Astrocyte (in vitro differentiated cells and primary cell): ENCODE measurements around the gene FHIP1B. TPM values are rescaled to one million over a fixed set of nuclear protein-coding genes. Genes with fewer than 3 reads are reported as not detected.

ENCODE experiments used
- DNase-seq: peaks from one replicate; pipeline ENCODE4 v3.0.0-alpha.2; 2010; ENCODE audit warnings: low read depth
- FAIRE-seq: peaks from 2 replicates; lab custom pipeline; 2011; peaks lifted over from hg19 to GRCh38; lab: Jason Lieb, UNC
- H2AFZ ChIP-seq: 2 replicates; pipeline ENCODE4 v1.6.0; 2012; ENCODE audit warnings: low read depth, low read length, inconsistent platforms
- H3K27ac ChIP-seq: 2 replicates; pipeline ENCODE4 v1.5.1; 2011; ENCODE audit warnings: low read depth, low read length, inconsistent platforms
- H3K27me3 ChIP-seq: 2 replicates; pipeline ENCODE4 v1.6.0; 2011; ENCODE audit warnings: low read length, inconsistent platforms; ENCODE audit not compliant: insufficient read depth
- H3K36me3 ChIP-seq: 2 replicates; pipeline ENCODE4 v1.5.1; 2011; ENCODE audit warnings: low read length, inconsistent platforms; ENCODE audit not compliant: insufficient read depth
- H3K4me1 ChIP-seq: 2 replicates; pipeline ENCODE4 v1.5.1; 2011; ENCODE audit warnings: low read length, inconsistent platforms; ENCODE audit not compliant: insufficient read depth
- H3K4me2 ChIP-seq: 2 replicates; pipeline ENCODE4 v1.6.0; 2012; ENCODE audit warnings: low read length, inconsistent platforms
- H3K4me3 ChIP-seq: 2 replicates; pipeline ENCODE4 v1.5.1; 2011; ENCODE audit warnings: low read depth, mild to moderate bottlenecking, low read length, inconsistent platforms; ENCODE audit not compliant: insufficient read depth
- H3K79me2 ChIP-seq: 2 replicates; pipeline ENCODE4 v1.6.0; 2012; ENCODE audit warnings: mild to moderate bottlenecking, low read length, inconsistent platforms; ENCODE audit not compliant: insufficient read depth
- H3K9ac ChIP-seq: 2 replicates; pipeline ENCODE4 v1.6.0; 2012; ENCODE audit warnings: mild to moderate bottlenecking, low read length, inconsistent platforms
- H3K9me3 ChIP-seq: 2 replicates; pipeline ENCODE4 v1.5.1; 2012; ENCODE audit warnings: low read depth, mild to moderate bottlenecking, low read length, inconsistent platforms; ENCODE audit not compliant: insufficient read depth
- H4K20me1 ChIP-seq: 2 replicates; pipeline ENCODE4 v1.6.0; 2012; ENCODE audit warnings: low read length, inconsistent platforms; ENCODE audit not compliant: insufficient read depth
- H3K27ac Mint-ChIP-seq: one replicate; pipeline ENCODE4 v1.8.0; 2021; ENCODE audit warnings: mild to moderate bottlenecking, mixed read lengths; ENCODE audit not compliant: unreplicated experiment
- H3K27me3 Mint-ChIP-seq: one replicate; pipeline ENCODE4 v1.8.0; 2021; ENCODE audit warnings: low read depth, mixed read lengths; ENCODE audit not compliant: unreplicated experiment
- H3K36me3 Mint-ChIP-seq: one replicate; pipeline ENCODE4 v1.8.0; 2021; ENCODE audit warnings: low read depth, mixed read lengths; ENCODE audit not compliant: unreplicated experiment
- H3K4me1 Mint-ChIP-seq: one replicate; pipeline ENCODE4 v1.8.0; 2021; ENCODE audit warnings: low read depth, mixed read lengths; ENCODE audit not compliant: unreplicated experiment
- H3K4me3 Mint-ChIP-seq: one replicate; pipeline ENCODE4 v1.8.0; 2021; ENCODE audit warnings: mild to moderate bottlenecking, moderate library complexity, mixed read lengths; ENCODE audit not compliant: unreplicated experiment
- H3K9me3 Mint-ChIP-seq: one replicate; pipeline ENCODE4 v1.8.0; 2021; ENCODE audit warnings: mild to moderate bottlenecking, mixed read lengths; ENCODE audit not compliant: unreplicated experiment
- CTCF ChIP-seq: IDR thresholded peaks from 2 replicates; pipeline ENCODE4 v1.5.1; 2011; ENCODE audit warnings: low read depth, mild to moderate bottlenecking, inconsistent platforms, low read length, moderate library complexity; ENCODE audit not compliant: insufficient read depth
- EZH2 ChIP-seq: IDR thresholded peaks from 2 replicates; pipeline ENCODE4 v1.6.1; 2012; ENCODE audit warnings: mild to moderate bottlenecking, low read length, inconsistent platforms; ENCODE audit not compliant: insufficient read depth
- total RNA-seq: library from RNA; stranded (reverse); gene quantifications from 2 replicates; pipeline ENCODE4 v1.2.1, GENCODE V29; 2021

FHIP1B gene
- total RNA-seq, 1 donor from 2014 or later, result 19.6 TPM

GRCh38 chr11:6269994-6270393, 35.6 kb upstream of the FHIP1B start:
- Mint-ChIP-seq H3K4me1 (peaks cover 16% of the 10 kb centered on the region), H3K36me3 (no peaks in the 10 kb centered on the region), H3K27me3 (peaks cover 6% of the 10 kb centered on the region), H3K9me3 (no peaks in the 10 kb centered on the region), H3K27ac (no peak overlapping the region), H3K4me3 (no peak overlapping the region)
- FAIRE-seq (no peak), DNase-seq (no peak)
- peaks cover 2% of the 10 kb centered on the region for H3K27me3 ChIP-seq
- H2AFZ ChIP-seq, result no peak overlapping the region
- no peak overlapping the region for H3K27ac ChIP-seq
- no peaks in the 10 kb centered on the region for H3K36me3 ChIP-seq
- H3K4me3 ChIP-seq, result no peak overlapping the region
- H3K4me2 ChIP-seq, result no peak overlapping the region
- no peaks in the 10 kb centered on the region for H3K4me1 ChIP-seq
- H4K20me1 ChIP-seq, result no peaks in the 10 kb centered on the region
- no peak overlapping the region for H3K9ac ChIP-seq
- TF ChIP-seq CTCF (no peak), EZH2 (no peak)
- H3K9me3 ChIP-seq, result no peaks in the 10 kb centered on the region
- H3K79me2 ChIP-seq, result no peaks in the 10 kb centered on the region

GRCh38 chr11:6268820-6269219, 34.4 kb upstream of the FHIP1B start:
- Histone ChIP-seq H3K9me3 (no peaks in the 10 kb centered on the region), H3K27me3 (peaks cover 3% of the 10 kb centered on the region), H3K9ac (no peak overlapping the region), H3K79me2 (no peaks in the 10 kb centered on the region), H3K4me1 (no peaks in the 10 kb centered on the region), H3K4me2 (no peak overlapping the region), H4K20me1 (no peaks in the 10 kb centered on the region), H3K36me3 (no peaks in the 10 kb centered on the region), H2AFZ (no peak overlapping the region), H3K27ac (no peak overlapping the region), H3K4me3 (no peak overlapping the region)
- Mint-ChIP-seq H3K27me3 (peaks cover 12% of the 10 kb centered on the region), H3K4me1 (peaks cover 16% of the 10 kb centered on the region), H3K9me3 (no peaks in the 10 kb centered on the region), H3K4me3 (no peak overlapping the region), H3K27ac (no peak overlapping the region), H3K36me3 (no peaks in the 10 kb centered on the region)
- TF ChIP-seq EZH2, result no peak
- no peak for FAIRE-seq
- no peak for DNase-seq

GRCh38 chr11:6263662-6264061, 29.2 kb upstream of the FHIP1B start:
- no peak for DNase-seq
- H3K27me3 Mint-ChIP-seq, result peaks cover 19% of the 10 kb centered on the region
- no peak overlapping the region for H3K4me2 ChIP-seq
- H3K4me1 ChIP-seq, result peaks cover 5% of the 10 kb centered on the region
- no peak overlapping the region for H3K9ac ChIP-seq
- H4K20me1 ChIP-seq, result no peaks in the 10 kb centered on the region
- peaks cover 38% of the 10 kb centered on the region for H3K27me3 ChIP-seq
- H3K4me3 Mint-ChIP-seq, result no peak overlapping the region
- no peak overlapping the region for H3K27ac ChIP-seq
- TF ChIP-seq CTCF, result no peak
- no peak for TF ChIP-seq EZH2
- no peaks in the 10 kb centered on the region for H3K9me3 Mint-ChIP-seq
- H3K27ac Mint-ChIP-seq, result no peak overlapping the region
- H3K4me3 ChIP-seq, result no peak overlapping the region
- no peak overlapping the region for H2AFZ ChIP-seq
- peaks cover 3% of the 10 kb centered on the region for H3K4me1 Mint-ChIP-seq
- H3K36me3 ChIP-seq, result no peaks in the 10 kb centered on the region
- no peaks in the 10 kb centered on the region for H3K36me3 Mint-ChIP-seq
- no peaks in the 10 kb centered on the region for H3K79me2 ChIP-seq
- no peak for FAIRE-seq
- H3K9me3 ChIP-seq, result no peaks in the 10 kb centered on the region
